GM12878 (cell line): Measurements from ENCODE around the gene TMEM50A. TPM values are rescaled to one million over a fixed set of nuclear protein-coding genes. Genes with fewer than 3 reads are reported as not detected.

Experiments
- ATAC-seq: fragments of 200-7000 bp; cut with Tn5 transposase; 3 replicates; pipeline ENCODE4 v1.9.1; 2020; ENCODE audit warnings: mild to moderate bottlenecking, moderate library complexity
- BruUV-seq: library from RNA; stranded (reverse); fragments of 400-500 nt; replicated peaks from 2 replicates; lab custom pipeline; 2021; lab: Mats Ljungman, UMichigan
- CTCF ChIA-PET: fragments of 300-600 bp; sonication (Branson Sonifier 250); formaldehyde crosslinking; extraction: SDS; loops from one replicate; lab custom pipeline; 2021; ENCODE audit warnings: inconsistent platforms; lab: Yijun Ruan, JAX
- POLR2A ChIA-PET: fragments of 350-600 bp; formaldehyde crosslinking; extraction: SDS; loops from one replicate; lab custom pipeline; 2021; ENCODE audit warnings: inconsistent platforms; lab: Charles Lee
- RAD21 ChIA-PET: fragments of 300-600 bp; sonication (Branson Sonifier 250); formaldehyde crosslinking; loops from one replicate; lab custom pipeline; 2023; ENCODE audit warnings: antibody characterized with exemption; ENCODE audit not compliant: unreplicated experiment; lab: Charles Lee
- SMC1A ChIA-PET: fragments of 300-600 bp; sonication (Branson Sonifier 250); formaldehyde crosslinking; loops from one replicate; lab custom pipeline; 2023; ENCODE audit not compliant: unreplicated experiment, uncharacterized antibody; lab: Charles Lee
- DNase-seq: peaks from one replicate; pipeline ENCODE4 v3.0.0-alpha.2; 2011; ENCODE audit warnings: low read depth, low spot score
- FAIRE-seq: peaks from 3 replicates; lab custom pipeline; 2011; peaks lifted over from hg19 to GRCh38; lab: Jason Lieb, UNC
- H2AFZ ChIP-seq: 2 replicates; pipeline ENCODE4 v1.6.0; 2011; ENCODE audit warnings: low read depth, low read length, control low read depth; ENCODE audit not compliant: control insufficient read depth
- H3K27ac ChIP-seq: 2 replicates; pipeline ENCODE4 v1.5.1; 2011; ENCODE audit warnings: control low read depth; ENCODE audit not compliant: control insufficient read depth, insufficient read depth
- H3K27me3 ChIP-seq, 2 experiments: replicated peaks in 1 of 2; 2 replicates each; pipeline versions ENCODE4 v1.6.0 to v1.6.1; 2011; ENCODE audit warnings: low read length in 1 of 2; ENCODE audit not compliant: control insufficient read depth in 2 of 2, insufficient read depth in 2 of 2
- H3K36me3 ChIP-seq, 2 experiments: 2 replicates each; pipeline ENCODE4 v1.5.1; 2011; ENCODE audit warnings: low read length in 1 of 2; ENCODE audit not compliant: control insufficient read depth in 2 of 2, insufficient read depth in 2 of 2
- H3K4me1 ChIP-seq: 2 replicates; pipeline ENCODE4 v1.6.1; 2011; ENCODE audit warnings: mild to moderate bottlenecking, low read length, moderate library complexity, mixed read lengths; ENCODE audit not compliant: control insufficient read depth, insufficient read depth
- H3K4me2 ChIP-seq: 2 replicates; pipeline ENCODE4 v1.6.0; 2011; ENCODE audit warnings: control low read depth; ENCODE audit not compliant: control insufficient read depth, insufficient read depth
- H3K4me3 ChIP-seq: fragments of 200-600 bp; sonication (generic); 2 replicates; pipeline ENCODE4 v1.5.1; 2016
- H3K79me2 ChIP-seq: 2 replicates; pipeline ENCODE4 v1.6.0; 2011; ENCODE audit warnings: low read length; ENCODE audit not compliant: control insufficient read depth, insufficient read depth
- H3K9ac ChIP-seq: 2 replicates; pipeline ENCODE4 v1.8.0; 2011; ENCODE audit warnings: low read length, control low read depth, mixed read lengths; ENCODE audit not compliant: control insufficient read depth, insufficient read depth
- H3K9me3 ChIP-seq: replicated peaks from 3 replicates; pipeline ENCODE4 v1.5.1; 2011; ENCODE audit warnings: mild to moderate bottlenecking, low read length; ENCODE audit not compliant: control insufficient read depth, insufficient read depth
- H4K20me1 ChIP-seq: 2 replicates; pipeline ENCODE4 v1.6.0; 2011; ENCODE audit not compliant: control insufficient read depth, insufficient read depth
- ASH2L ChIP-seq: fragments of 300-600, 200-600 bp; sonication (generic); IDR thresholded peaks from 2 replicates; pipeline ENCODE4 v1.6.1; 2017; ENCODE audit warnings: low read depth, mild to moderate bottlenecking, borderline replicate concordance
- CBX5 ChIP-seq: sonication (generic); IDR thresholded peaks from 2 replicates; pipeline ENCODE4 v1.6.1; 2016; ENCODE audit warnings: low read depth, moderate library complexity, mild to moderate bottlenecking, inconsistent platforms
- CREB1 ChIP-seq: IDR thresholded peaks from 2 replicates; pipeline ENCODE4 v1.6.1; 2012; ENCODE audit warnings: low read depth, mild to moderate bottlenecking, inconsistent platforms
- ETV6 ChIP-seq, 2 experiments: fragments of 450-650 bp in 1 of 2; IDR thresholded peaks in 1 of 2; conservative IDR thresholded peaks in 1 of 2; 2 replicates each; pipeline ENCODE4 v1.6.1; 2014; ENCODE audit warnings: antibody characterized with exemption in 1 of 2, borderline replicate concordance in 1 of 2, low read depth in 1 of 2, mild to moderate bottlenecking in 1 of 2, moderate library complexity in 1 of 2
- GABPA ChIP-seq: IDR thresholded peaks from 2 replicates; pipeline ENCODE4 v1.6.1; 2014; ENCODE audit warnings: antibody characterized with exemption, low read depth, mild to moderate bottlenecking, inconsistent platforms
- IKZF1 ChIP-seq: fragments of 450-650 bp; conservative IDR thresholded peaks from 2 replicates; pipeline ENCODE4 v1.6.1; 2017; ENCODE audit warnings: antibody characterized with exemption, mild to moderate bottlenecking
- IKZF2 ChIP-seq, 2 experiments: fragments of 450-650 bp; IDR thresholded peaks; 2 replicates each; pipeline ENCODE4 v1.6.1; 2017; ENCODE audit warnings: mild to moderate bottlenecking in 2 of 2, moderate library complexity in 2 of 2
- MEF2B ChIP-seq: fragments of 450-650 bp; IDR thresholded peaks from 2 replicates; pipeline ENCODE4 v1.6.1; 2018; ENCODE audit warnings: mild to moderate bottlenecking, moderate library complexity; ENCODE audit not compliant: partially characterized antibody, poor library complexity, severe bottlenecking
- NBN ChIP-seq: fragments of 450-650 bp; IDR thresholded peaks from 2 replicates; pipeline ENCODE4 v1.6.1; 2016
- POLR2A ChIP-seq: IDR thresholded peaks from 2 replicates; pipeline ENCODE4 v1.6.1; 2011; ENCODE audit warnings: low read depth, mild to moderate bottlenecking, low read length
- RFX5 ChIP-seq: IDR thresholded peaks from 2 replicates; pipeline ENCODE4 v1.6.1; 2011; ENCODE audit warnings: low read depth, low read length, improper control_type of control experiment
- RUNX3 ChIP-seq: IDR thresholded peaks from 2 replicates; pipeline ENCODE4 v1.6.1; 2012; ENCODE audit warnings: low read length, inconsistent platforms
- SP1 ChIP-seq: IDR thresholded peaks from one replicate; pipeline ENCODE4 v1.6.1; 2011; ENCODE audit warnings: low read depth, low read length
- WGBS: methylation state at CpG from one replicate; pipeline ENCODE4 v1.1.6; 2016; ENCODE audit warnings: low lambda C conversion rate; ENCODE audit not compliant: insufficient replicate concordance, insufficient coverage; ENCODE audit errors: missing lambda C conversion rate; 5-methylcytosine and 5-hydroxymethylcytosine counted together
- in situ Hi-C: fragments of 300-500 bp; cut with MboI; formaldehyde crosslinking; loops from 9 replicates; pipeline ENCODE4 v1.14.3; 2018; ENCODE audit warnings: mixed read lengths
- intact Hi-C: fragments of 100-400 bp; cut with micrococcal nuclease; formaldehyde crosslinking; loops from one replicate; pipeline ENCODE4 v1.14.2; 2022; ENCODE audit not compliant: unreplicated experiment
- polyA plus RNA-seq, 11 experiments: library from polyadenylated mRNA; depleted of rRNA in 4 of 11; unstranded in 6 of 11; stranded (reverse) in 5 of 11; fragments of >200 nt; fragmentation: Nextera tagmentation in 4 of 11; fragmentation: Illumina TruSeq in 1 of 11; extraction: Ambion mirVana in 4 of 11; extraction: Trizol in 1 of 11; gene quantifications; 1 replicate in 1 of 11; 2 replicates in 10 of 11; pipeline versions ENCODE4 v1.2.1 to v1.2.3, GENCODE V29; 2011 to 2016; ENCODE audit warnings: inconsistent platforms in 2 of 11, missing spikeins in 2 of 11, low read depth in 1 of 11
- total RNA-seq, 4 experiments: library from RNA; depleted of rRNA in 3 of 4; stranded (reverse); fragments of >200 nt in 3 of 4; fragmentation: Illumina TruSeq in 1 of 4; extraction: Trizol in 1 of 4; gene quantifications; 2 replicates each; pipeline versions ENCODE4 v1.2.1 to v1.2.3, GENCODE V29; 2013 to 2021
- TF ChIP-seq, protein P1 (sequence below): IDR thresholded peaks from 2 replicates; pipeline ENCODE4 v1.6.1; 2012; ENCODE audit warnings: low read depth, low read length, improper control_type of control experiment
- TF ChIP-seq, protein P2 (sequence below): fragments of 450-650 bp; conservative IDR thresholded peaks from 2 replicates; pipeline ENCODE4 v1.6.1; 2017; ENCODE audit warnings: mild to moderate bottlenecking, moderate library complexity

TMEM50A gene
- total and polyA plus RNA-seq, 10 of the 15 experiments (the other 5 are each of a cell fraction or from before 2014, with no cell fraction given), result 23.5 to 148 (median 85.5) TPM

DNA sequence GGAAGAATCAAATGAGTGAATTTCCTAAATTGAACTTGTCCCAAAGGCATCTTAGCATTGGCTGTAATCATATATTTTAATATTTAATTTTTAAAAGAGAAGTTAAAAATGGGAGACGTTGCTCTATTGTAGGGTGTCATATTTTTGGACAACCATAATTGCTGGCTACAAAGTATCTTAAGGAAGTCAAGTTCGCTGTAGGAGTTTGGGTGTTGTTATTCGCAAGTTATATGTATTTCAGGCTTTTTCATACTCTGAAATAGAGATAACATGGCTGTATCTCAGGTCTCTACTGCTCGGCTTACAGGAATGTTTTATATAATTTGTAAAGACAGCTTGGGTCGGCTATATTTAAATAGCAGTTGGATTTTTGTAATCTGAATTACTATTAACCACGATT is 852 bp downstream of the TMEM50A start:
- POLR2A ChIA-PET, result interaction anchor here (1.2 kb wide), 1 partner anchor 99 kb away, joined by 6 read pairs; no protein-coding TSS in a partner anchor
- peak overlapping the region; percentile 95 for H3K9ac ChIP-seq
- peak overlapping the region; percentile 93 for H3K27ac ChIP-seq
- FAIRE-seq, result no peak
- no peak for TF ChIP-seq POLR2A
- TF ChIP-seq MEF2B, result peak; percentile 10
- TF ChIP-seq, all 136 proteins: peak for 1
- ChIA-PET SMC1A (interaction anchor here (1.6 to 1.9 kb wide), 2 partner anchors 99 to 106 kb away, joined by 4 read pairs; partner anchors contain the start of gene SYF2), RAD21 (interaction anchor here (1.0 to 1.6 kb wide), 2 partner anchors 99 to 107 kb away, joined by 3 read pairs; partner anchors contain the start of gene SYF2), CTCF (interaction anchor here (0.6 to 1.1 kb wide), 3 partner anchors 9 to 338 kb away, joined by 3 read pairs; no protein-coding TSS in a partner anchor)
- DNase-seq (no peak), ATAC-seq (no peak)
- Histone ChIP-seq H3K4me1 (no peaks in the 10 kb centered on the region), H2AFZ (peak overlapping the region; percentile 84), H3K79me2 (peaks cover 56% of the 10 kb centered on the region), H3K4me3 (peak overlapping the region; percentile 73), H3K4me2 (peak overlapping the region; percentile 92), H3K27me3 (no peaks in the 10 kb centered on the region), H3K9me3 (no peaks in the 10 kb centered on the region), H3K36me3 (peaks cover 4 to 8% of the 10 kb centered on the region in 2 experiments; a peak in 1 of 4 replicates), H4K20me1 (no peaks in the 10 kb centered on the region)
- intact Hi-C loops (loop anchor here (5.0 kb wide), 1 partner anchor 92 kb away; the partner anchor contains the start of gene RSRP1), in situ Hi-C loops (no loop called here)
- WGBS, result 2% methylated on average over 6 of the region's 6 CpGs
- BruUV-seq, result no TSS peak

DNA sequence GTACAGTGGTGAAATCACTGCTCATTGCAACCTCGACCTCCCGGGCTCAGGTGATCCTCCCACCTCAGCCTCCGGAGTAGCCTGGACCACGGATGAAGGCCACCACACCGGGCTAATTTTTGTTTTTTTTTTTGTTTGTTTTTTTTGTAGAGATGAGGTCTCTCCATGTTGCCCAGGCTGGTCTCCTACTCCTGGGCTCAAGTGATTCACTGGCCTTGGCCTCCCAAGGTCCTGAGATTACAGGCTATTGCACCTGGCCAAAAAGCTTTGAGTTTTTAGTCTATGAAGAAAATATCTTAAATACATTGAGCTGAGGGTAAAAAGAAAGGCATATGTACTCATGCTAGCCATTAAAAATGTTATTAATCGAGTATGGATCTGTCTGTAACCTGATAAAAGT is 3.6 kb downstream of the TMEM50A start:
- FAIRE-seq, result no peak
- H4K20me1 ChIP-seq, result no peaks in the 10 kb centered on the region
- POLR2A ChIA-PET, result interaction anchor here (1.0 kb wide), 2 partner anchors 94 to 108 kb away, joined by 3 to 4 read pairs; partner anchors contain the start of gene RSRP1
- TF ChIP-seq, protein P1, sequence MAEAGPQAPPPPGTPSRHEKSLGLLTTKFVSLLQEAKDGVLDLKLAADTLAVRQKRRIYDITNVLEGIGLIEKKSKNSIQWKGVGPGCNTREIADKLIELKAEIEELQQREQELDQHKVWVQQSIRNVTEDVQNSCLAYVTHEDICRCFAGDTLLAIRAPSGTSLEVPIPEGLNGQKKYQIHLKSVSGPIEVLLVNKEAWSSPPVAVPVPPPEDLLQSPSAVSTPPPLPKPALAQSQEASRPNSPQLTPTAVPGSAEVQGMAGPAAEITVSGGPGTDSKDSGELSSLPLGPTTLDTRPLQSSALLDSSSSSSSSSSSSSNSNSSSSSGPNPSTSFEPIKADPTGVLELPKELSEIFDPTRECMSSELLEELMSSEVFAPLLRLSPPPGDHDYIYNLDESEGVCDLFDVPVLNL, result no peak
- no peak for TF ChIP-seq SP1
- TF ChIP-seq ETV6 (conservative IDR thresholded peaks at IDR 0.05 in 1 of 2, IDR thresholded peaks at IDR 0.05 in 1 of 2; ENCODE audit: borderline replicate concordance in 1 of 2, low read depth in 1 of 2), result no peak
- no peak for TF ChIP-seq CBX5
- TF ChIP-seq, protein P2, sequence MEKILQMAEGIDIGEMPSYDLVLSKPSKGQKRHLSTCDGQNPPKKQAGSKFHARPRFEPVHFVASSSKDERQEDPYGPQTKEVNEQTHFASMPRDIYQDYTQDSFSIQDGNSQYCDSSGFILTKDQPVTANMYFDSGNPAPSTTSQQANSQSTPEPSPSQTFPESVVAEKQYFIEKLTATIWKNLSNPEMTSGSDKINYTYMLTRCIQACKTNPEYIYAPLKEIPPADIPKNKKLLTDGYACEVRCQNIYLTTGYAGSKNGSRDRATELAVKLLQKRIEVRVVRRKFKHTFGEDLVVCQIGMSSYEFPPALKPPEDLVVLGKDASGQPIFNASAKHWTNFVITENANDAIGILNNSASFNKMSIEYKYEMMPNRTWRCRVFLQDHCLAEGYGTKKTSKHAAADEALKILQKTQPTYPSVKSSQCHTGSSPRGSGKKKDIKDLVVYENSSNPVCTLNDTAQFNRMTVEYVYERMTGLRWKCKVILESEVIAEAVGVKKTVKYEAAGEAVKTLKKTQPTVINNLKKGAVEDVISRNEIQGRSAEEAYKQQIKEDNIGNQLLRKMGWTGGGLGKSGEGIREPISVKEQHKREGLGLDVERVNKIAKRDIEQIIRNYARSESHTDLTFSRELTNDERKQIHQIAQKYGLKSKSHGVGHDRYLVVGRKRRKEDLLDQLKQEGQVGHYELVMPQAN, result no peak
- TF ChIP-seq NBN, result no peak
- no peak for TF ChIP-seq CREB1
- no peak for TF ChIP-seq RUNX3
- no peak for TF ChIP-seq GABPA
- no peak for TF ChIP-seq ASH2L
- TF ChIP-seq IKZF1, result no peak
- no peak for TF ChIP-seq IKZF2 (IDR thresholded peaks at IDR 0.05)
- no peak for TF ChIP-seq RFX5

More for the DNA sequence above, 3.6 kb downstream of the TMEM50A start:
- Histone ChIP-seq H3K27me3 (no peaks in the 10 kb centered on the region), H3K36me3 (peaks cover 4 to 13% of the 10 kb centered on the region in 2 experiments; a peak in 3 of 4 replicates), H3K9ac (no peak overlapping the region), H3K4me3 (peak overlapping the region; percentile 40; the same call in 1 of the 2 replicates), H3K27ac (no peak overlapping the region), H2AFZ (no peak overlapping the region), H3K4me1 (no peaks in the 10 kb centered on the region), H3K4me2 (peak overlapping the region; percentile 12; the same call in 1 of the 2 replicates), H3K79me2 (peaks cover 53% of the 10 kb centered on the region), H3K9me3 (no peaks in the 10 kb centered on the region)
- BruUV-seq, result no TSS peak
- RAD21 ChIA-PET, result no interaction called here
- intact Hi-C loops (no loop called here), in situ Hi-C loops (loop anchor here (5.0 kb wide), 1 partner anchor 84 kb away; no protein-coding TSS in a partner anchor)
- no peak for ATAC-seq
- CTCF ChIA-PET, result interaction anchor here (0.5 to 1.0 kb wide), 3 partner anchors 54 to 258 kb away, joined by 3 read pairs; no protein-coding TSS in a partner anchor
- 87% methylated on average over 6 of the region's 6 CpGs for WGBS
- SMC1A ChIA-PET, result interaction anchor here (1.3 to 1.5 kb wide), 2 partner anchors 97 to 101 kb away, joined by 3 read pairs; no protein-coding TSS in a partner anchor
- DNase-seq, result no peak
